Esophagus mucosa (tissue), 1 donor: ENCODE data around the gene SQSTM1. TPM values are rescaled to one million over a fixed set of nuclear protein-coding genes. Genes with fewer than 3 reads are reported as not detected.
"Not testable (repeated sequence)": the region's sequence is repeated elsewhere in the genome, so short reads cannot be mapped to it uniquely, and the experiment has no call there.

Source experiments
- ATAC-seq: fragments of 200-7000 bp; cut with Tn5 transposase; one replicate; pipeline ENCODE4 v1.9.1; 2020
- total RNA-seq: library from RNA; stranded (reverse); gene quantifications from one replicate; pipeline ENCODE4 v1.2.4, GENCODE V29; 2023
- donor health status: DM: yes; HTN: yes; CAD: no.

Gene SQSTM1
- total RNA-seq, 1 donor from 2014 or later = 126 TPM

GRCh38 chr5:179858586-179859427 is 38.1 kb downstream of the SQSTM1 start, which contains the start of gene MRNIP:
Gene MRNIP, minus strand, starts transcription at chr5:179858817. Its CDS starts 21 bp downstream, at chr5:179858796.
- peak; percentile 97 for ATAC-seq

GRCh38 chr5:179860301-179860700 is 39.6 kb downstream of the SQSTM1 start:
- ATAC-seq = no peak

- ATAC-seq = no peak
Measured at GRCh38 chr5:179862296-179862695, 41.6 kb downstream of the SQSTM1 start.

- no peak for ATAC-seq
Measured at GRCh38 chr5:179862891-179863290, 42.2 kb downstream of the SQSTM1 start.

DNA sequence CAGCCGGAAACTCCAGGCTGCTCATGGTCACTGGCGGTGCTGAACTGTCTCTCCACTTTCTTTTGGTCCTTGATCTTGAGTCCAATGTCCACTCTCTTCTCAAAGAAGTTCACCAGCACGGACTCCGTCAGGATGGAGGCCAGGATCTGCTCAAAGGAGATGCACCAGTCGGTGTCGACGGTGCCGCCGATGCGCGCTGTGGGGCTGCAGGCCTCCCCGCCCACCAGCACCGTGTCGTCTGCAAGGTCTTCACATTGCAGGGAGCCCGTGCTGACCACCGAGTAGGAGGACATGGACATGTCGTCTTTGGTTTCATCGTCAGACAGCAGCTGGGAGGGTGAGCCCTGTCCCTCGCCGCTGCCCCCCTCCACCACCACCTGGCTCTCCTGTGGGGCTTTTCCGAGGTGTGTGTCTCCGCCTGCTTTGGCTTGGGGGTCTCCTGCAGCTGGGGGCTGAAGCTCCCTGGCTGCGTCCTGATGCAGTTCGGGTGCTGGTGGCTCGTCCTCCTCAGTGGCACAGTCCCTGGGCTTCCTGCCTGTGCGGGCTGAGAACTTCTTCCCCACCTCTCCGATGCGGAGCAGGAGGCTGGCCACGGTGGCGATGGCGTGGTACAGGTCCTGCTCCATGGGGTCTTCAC is 42.9 kb downstream of the SQSTM1 start:
- no peak for ATAC-seq

DNA sequence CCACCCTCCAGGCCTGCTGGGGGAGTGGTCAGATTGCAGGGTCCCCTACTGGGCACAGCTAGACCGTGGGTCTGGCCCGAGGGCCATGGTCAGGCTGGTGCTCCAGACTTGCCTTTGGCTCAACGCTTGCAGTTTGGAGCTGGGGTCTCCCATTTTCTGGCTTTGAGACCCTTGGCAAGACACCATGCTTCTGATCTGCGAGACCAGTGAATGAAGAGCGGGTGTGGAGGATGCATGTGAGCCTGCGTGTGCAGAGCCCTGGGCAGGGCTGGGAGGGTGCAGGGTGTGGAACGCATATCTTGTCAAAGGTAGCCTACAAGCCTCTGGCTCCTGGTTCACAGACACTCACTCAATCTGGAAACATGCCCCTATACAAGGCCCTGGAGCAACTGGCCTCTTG is 44.0 kb downstream of the SQSTM1 start:
- no peak for ATAC-seq

DNA sequence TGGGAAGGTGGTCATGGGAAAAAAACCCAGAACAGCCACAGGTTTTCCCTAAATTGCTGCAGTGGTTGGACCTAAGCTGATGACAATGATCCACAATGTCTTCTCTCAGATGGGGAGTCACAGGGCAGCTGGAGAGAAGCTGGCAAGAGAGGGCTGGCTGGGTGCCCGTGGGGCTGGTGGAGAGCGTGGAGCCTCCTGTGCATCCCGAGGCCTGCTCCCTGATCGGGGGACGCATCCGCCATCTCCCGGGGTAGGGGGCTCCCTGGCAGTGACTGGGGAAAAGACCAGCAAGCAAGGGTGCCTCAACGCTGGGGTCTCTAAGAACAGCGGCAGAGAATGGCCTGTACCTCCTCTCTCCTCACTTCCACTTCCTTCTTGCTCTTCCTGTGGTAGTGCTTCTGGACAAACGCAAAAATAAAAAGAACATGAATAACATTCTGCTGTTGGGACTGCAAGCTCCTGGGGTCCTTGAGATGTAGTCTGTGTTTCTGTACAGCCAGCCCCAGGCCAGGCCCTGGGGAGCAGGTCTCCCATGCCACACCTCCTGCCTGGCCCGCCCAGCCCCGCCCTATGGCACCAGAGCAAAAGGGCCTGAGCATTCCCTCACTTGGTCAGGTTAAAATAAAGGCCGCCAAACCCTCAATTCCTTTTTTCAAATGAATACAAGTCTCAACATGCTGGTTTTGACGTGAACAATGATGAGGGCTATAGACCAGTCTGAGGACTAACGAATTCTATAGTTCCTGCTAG is 45.0 kb downstream of the SQSTM1 start:
- peak; percentile 58 for ATAC-seq

DNA sequence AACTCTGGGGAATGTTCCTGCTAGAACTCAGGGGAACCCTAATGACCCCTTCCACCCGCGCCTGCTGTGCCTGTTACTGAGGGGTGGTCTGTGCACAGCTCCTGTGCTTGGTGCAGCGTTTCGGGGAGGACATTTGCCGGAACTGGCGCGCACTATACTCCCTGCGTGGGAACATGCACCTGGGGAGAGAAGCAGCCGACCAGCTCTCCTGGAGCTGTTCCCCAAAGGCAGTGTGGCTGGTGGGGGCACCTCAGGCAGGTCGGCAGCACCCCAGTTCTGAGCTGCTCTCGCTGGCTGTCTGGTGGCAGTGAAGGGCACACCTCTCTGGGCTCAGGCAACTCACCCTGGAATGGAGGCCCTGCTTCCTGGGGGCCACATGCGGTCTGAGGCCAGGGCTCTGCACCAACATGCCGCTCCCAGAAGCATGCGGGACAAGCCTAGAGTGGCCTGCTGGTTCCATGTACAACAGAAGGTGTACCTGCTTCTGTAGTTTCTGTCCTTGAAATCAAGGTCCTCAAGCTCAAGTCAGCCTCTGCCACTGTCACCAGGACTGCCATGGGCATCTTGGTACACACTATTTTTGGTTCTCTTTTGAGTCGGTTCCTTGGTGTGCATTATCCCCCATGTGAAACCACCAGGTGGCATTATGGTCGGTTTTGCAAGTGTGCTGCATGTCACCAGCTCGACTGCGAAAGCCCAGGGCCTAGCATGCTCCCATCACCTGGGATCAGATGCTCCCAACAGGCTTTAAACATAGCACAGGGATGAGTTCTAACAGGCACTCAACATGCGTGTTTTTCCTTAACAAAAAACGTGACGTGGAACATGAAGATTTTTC is 45.8 kb downstream of the SQSTM1 start:
- ATAC-seq = peak; percentile 4

DNA sequence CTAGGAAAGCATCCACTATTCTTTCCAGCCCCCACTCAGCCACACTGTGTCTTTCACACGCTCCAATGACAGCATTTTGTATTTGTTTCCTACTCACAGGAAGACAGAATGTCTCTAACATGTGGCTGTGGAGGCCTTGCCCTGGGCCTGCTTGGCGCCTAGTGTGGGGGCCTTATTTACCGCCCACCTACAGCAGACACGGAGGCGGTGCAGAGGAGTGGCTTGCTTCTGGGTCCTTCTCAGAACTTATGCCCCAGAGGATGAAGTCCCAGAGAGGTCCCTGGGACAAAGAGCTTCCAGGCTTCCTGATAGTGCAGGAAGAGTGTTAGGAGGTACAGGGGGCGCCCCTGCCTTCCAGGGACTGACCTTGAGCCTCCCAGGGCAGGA is 46.4 kb downstream of the SQSTM1 start:
- ATAC-seq = no peak

- no peak for ATAC-seq
Measured at GRCh38 chr5:179867476-179867875, 46.8 kb downstream of the SQSTM1 start.

DNA sequence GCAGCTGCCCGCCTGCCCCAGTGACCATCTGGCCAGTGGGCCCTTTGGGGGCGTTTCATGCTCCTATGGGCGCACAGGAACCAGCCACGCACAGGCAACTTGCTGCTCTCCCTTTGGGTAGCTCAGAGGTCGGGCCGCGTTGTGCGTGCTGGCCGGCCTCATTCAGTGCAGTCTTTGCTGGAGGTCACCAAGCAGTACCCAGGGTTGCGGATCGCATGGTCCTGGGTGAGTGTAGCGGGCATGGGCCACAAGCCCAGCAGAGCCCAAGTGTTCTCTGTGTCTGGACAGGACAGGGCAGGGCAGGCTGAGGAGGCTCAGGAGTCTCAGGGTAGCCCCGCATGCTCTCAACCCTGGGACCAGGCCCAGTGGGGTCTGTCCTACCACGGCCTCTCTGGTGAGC is 47.8 kb downstream of the SQSTM1 start:
- no peak for ATAC-seq

GRCh38 chr5:179869101-179869500 is 48.4 kb downstream of the SQSTM1 start:
- no peak for ATAC-seq

- ATAC-seq = no peak
Measured at GRCh38 chr5:179869641-179870402, 49.1 kb downstream of the SQSTM1 start.

- ATAC-seq = no peak
Measured at GRCh38 chr5:179870403-179870903, 49.7 kb downstream of the SQSTM1 start.

DNA sequence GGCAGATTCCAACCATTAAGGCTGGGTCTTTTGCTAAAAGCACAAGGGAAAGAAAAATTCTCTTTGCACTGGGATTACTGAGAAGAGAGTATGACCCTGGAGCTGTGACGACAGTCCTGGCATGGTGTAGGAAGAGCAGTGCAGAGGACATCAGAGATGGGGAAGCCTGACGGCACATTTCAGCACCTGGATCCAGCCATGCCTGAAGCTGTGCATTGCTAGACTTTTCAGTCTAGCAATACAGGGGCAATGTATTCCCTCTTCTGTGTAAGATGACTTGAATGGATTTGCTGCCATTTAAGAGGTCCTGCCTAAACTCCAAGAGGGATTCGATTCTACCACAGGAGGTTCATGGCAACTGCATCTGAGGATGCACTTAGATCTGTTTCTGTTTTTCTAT is 50.2 kb downstream of the SQSTM1 start:
- no peak for ATAC-seq

GRCh38 chr5:179871533-179871932 is 50.8 kb downstream of the SQSTM1 start:
- not testable (repeated sequence) for ATAC-seq

DNA sequence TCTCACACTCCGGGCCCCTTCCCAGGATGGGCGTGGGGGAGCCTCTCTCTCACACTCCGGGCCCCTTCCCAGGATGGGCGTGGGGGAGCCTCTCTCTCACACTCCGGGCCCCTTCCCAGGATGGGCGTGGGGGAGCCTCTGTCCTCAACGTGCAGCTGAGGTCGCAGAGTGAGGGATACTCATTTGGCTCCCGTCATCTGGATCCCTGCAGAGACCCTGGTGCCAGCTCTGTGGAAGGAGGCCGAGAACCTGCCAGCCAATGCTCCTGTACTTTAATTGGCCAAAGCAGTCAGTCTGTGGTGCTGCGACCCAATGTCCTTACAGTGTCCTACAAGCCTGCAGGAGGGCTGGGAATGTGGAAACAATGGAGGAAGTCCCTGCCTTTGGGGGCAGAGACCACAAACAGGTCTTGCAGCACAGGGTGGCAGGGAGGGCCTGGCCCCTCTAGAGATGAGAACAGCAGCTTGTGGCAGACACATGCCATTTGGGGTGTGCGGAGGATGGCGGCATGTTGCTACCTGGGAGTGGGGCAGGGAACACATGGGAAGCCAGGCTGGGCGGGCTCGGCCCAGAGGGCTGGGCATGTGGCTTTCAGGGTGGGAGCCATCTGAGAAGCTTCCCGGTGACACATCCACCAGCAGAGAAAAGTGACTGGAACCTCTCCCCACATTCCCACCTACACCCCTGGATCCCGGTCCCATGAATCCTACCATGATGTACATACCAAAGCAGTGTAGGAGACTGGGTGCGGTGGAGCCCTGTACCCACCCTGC is 51.5 kb downstream of the SQSTM1 start:
- no peak for ATAC-seq

DNA sequence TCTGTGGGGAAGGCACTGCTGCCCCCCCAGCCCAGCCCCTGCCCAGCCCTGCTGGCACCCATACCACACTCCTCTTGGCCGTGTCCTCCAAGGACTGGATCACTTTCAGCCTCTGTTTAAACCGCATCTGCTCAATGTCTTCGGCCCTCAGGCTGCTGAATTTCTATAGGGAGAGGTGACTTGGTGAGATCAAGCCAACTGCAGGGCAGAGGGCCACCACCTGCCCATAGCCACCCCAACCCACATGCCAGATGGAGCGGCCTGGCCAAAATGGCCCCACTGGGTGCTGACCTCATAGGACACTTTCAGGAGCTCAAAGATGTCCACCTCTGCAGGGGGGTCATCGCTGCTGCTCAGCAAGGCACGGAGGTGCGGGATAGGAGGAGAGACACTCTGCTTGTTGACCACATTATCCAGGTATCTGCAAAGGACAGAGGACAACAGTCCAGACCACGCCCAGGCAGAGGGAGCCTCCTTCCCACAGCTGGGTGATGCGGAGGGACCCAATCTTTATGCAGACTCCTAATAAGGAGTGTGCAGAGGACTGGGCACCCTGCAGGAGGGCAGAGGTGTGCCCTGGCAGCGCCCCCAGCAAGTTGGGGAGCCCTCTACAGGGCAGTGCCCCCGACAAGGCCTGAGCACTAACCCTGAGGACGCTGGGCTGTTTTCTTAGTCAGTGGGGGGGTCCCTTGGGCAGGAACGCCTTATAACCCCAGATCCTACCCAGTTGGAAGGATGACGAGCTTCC is 52.3 kb downstream of the SQSTM1 start:
- no peak for ATAC-seq

DNA sequence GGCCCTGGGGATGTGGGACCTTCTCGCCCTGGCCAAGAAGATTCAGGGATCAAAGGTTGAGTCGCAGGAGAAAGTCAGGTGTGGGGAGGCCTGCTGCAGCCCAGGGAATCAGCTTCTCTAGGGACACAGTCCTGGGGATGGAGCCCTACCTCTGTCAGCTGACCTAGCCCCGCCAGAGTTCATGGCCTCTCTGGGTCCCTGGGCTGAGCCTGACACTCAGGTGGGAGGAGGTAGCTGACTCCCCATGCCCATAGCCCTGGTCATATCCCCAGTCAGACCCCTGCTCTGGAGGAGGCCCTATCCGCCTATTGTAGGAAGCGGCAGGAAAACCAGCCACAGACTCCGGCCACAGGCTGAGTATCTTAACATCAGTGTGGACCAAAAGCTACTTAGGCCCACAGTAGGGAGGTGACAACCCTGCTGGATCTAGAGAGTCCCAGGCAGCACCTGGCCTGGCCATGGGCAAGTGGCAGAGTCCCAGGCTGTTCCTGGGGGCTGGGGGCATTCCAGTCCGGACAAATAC is 52.9 kb downstream of the SQSTM1 start:
- no peak for ATAC-seq

- ATAC-seq = no peak
Measured at GRCh38 chr5:179874136-179874535, 53.4 kb downstream of the SQSTM1 start.
